Measurements from ENCODE around the gene AIRE. TPM values are rescaled to one million over a fixed set of nuclear protein-coding genes. Genes with fewer than 3 reads are reported as not detected.

Gene AIRE
- total RNA-seq, 1 donor from 2014 or later, result 0.13 TPM

DNA sequence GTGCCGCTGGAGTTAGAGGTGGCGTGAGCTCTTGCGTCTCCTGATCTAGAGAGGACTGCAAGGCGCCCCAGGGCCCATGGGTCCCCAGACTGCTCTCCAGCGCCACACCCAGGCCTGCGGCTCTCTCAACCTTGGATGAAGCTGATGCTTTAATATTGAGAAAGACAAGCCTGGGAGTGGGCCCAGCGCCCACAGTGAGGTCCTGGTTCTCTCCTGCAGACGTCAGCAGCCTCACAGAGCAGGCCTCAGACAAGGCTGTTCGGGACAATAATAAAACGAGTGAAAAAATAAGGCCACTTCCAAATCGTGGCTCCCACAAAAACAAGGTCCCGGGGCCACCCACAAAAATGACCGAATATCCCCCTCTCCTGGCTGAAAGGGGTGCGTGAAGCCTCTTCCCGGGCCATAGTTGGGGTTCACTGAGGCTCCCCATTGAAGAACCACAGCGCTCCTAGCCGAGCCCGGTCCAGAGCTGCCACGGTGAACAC is 18.0 kb upstream of the AIRE start:
- Mint-ChIP-seq H3K36me3 (no peaks in the 10 kb centered on the region), H3K4me3 (no peak overlapping the region), H3K27ac (no peak overlapping the region), H3K9me3 (no peaks in the 10 kb centered on the region), H3K27me3 (ENCODE audit: low read depth) (no peaks in the 10 kb centered on the region), H3K4me1 (peaks cover 5% of the 10 kb centered on the region)
- no peak for DNase-seq (ENCODE audit: low spot score in 2 of 2, unreplicated experiment in 2 of 2)
- TF ChIP-seq, protein P1, sequence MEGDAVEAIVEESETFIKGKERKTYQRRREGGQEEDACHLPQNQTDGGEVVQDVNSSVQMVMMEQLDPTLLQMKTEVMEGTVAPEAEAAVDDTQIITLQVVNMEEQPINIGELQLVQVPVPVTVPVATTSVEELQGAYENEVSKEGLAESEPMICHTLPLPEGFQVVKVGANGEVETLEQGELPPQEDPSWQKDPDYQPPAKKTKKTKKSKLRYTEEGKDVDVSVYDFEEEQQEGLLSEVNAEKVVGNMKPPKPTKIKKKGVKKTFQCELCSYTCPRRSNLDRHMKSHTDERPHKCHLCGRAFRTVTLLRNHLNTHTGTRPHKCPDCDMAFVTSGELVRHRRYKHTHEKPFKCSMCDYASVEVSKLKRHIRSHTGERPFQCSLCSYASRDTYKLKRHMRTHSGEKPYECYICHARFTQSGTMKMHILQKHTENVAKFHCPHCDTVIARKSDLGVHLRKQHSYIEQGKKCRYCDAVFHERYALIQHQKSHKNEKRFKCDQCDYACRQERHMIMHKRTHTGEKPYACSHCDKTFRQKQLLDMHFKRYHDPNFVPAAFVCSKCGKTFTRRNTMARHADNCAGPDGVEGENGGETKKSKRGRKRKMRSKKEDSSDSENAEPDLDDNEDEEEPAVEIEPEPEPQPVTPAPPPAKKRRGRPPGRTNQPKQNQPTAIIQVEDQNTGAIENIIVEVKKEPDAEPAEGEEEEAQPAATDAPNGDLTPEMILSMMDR (IDR thresholded peaks at IDR 0.05; ENCODE audit: unreplicated experiment), result no peak

DNA sequence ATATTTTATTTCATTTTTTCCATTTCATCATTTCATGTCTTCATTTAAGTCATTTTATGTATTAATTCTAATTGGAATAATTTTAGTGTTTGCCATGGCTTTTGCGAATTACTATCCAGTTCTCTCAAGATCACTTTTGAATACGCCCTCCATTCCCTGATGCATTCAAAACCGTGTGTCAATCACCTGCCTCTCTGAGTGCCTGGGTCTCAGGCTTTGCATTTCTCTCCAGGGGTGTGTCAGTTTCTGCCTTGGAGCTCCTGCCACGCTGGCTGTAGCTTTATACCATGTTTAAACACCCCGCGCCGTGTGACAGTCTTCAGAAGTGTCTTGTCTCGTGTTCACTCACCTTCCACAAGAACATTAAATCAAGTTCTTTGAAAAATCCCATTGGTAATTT is 16.6 kb upstream of the AIRE start:
- no peaks in the 10 kb centered on the region for H3K4me1 Mint-ChIP-seq
- no peaks in the 10 kb centered on the region for H3K36me3 Mint-ChIP-seq
- H3K9me3 Mint-ChIP-seq, result no peaks in the 10 kb centered on the region
- H3K27me3 Mint-ChIP-seq (ENCODE audit: low read depth), result peaks cover 2% of the 10 kb centered on the region
- no peak overlapping the region for H3K4me3 Mint-ChIP-seq
- DNase-seq (ENCODE audit: low spot score in 2 of 2, unreplicated experiment in 2 of 2), result no peak
- no peak overlapping the region for H3K27ac Mint-ChIP-seq
- TF ChIP-seq, protein P1 (IDR thresholded peaks at IDR 0.05; ENCODE audit: unreplicated experiment), result no peak

DNA sequence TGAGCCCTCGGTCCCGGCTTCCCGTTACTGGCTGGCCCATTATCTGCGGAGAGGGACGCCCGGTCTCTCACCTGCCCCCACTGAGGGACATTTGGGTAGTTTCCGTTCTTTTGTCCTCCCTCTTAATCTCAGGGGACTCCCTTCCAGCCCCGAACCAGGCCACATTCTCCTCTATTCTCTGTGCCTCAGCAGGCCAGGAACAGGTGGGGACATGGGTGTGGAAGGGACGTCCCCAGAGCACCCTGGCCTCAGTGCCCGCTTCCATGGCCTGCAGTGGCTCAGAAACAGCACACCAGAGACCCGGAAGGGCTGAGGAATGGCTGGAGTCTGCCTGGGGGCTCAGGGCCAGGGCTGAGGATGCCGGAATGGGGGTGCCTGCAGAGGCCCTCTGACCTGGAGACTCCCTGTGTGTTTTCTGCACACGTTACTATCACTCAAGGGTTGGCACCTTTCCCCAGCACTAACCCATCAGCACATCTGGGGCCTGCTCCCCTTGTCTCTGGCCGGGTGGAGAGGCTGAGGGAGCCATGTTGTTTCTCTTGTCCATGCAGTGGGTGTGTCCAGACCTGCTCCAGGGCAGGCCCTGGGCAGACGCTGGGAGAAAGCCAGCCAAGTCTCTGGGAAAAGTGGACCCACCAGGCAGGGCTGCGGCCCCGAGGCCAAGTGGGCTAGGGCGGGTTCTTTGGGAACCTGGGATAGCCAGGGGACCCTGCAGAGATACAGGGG is 14.0 kb upstream of the AIRE start:
- TF ChIP-seq, protein P1 (IDR thresholded peaks at IDR 0.05; ENCODE audit: unreplicated experiment), result no peak
- no peak for DNase-seq (ENCODE audit: low spot score in 2 of 2, unreplicated experiment in 2 of 2)
- peaks cover 8% of the 10 kb centered on the region for H3K27me3 Mint-ChIP-seq (ENCODE audit: low read depth)
- H3K9me3 Mint-ChIP-seq, result peaks cover 5% of the 10 kb centered on the region
- no peaks in the 10 kb centered on the region for H3K36me3 Mint-ChIP-seq
- H3K4me1 Mint-ChIP-seq, result no peaks in the 10 kb centered on the region
- no peak overlapping the region for H3K27ac Mint-ChIP-seq
- H3K4me3 Mint-ChIP-seq, result no peak overlapping the region

DNA sequence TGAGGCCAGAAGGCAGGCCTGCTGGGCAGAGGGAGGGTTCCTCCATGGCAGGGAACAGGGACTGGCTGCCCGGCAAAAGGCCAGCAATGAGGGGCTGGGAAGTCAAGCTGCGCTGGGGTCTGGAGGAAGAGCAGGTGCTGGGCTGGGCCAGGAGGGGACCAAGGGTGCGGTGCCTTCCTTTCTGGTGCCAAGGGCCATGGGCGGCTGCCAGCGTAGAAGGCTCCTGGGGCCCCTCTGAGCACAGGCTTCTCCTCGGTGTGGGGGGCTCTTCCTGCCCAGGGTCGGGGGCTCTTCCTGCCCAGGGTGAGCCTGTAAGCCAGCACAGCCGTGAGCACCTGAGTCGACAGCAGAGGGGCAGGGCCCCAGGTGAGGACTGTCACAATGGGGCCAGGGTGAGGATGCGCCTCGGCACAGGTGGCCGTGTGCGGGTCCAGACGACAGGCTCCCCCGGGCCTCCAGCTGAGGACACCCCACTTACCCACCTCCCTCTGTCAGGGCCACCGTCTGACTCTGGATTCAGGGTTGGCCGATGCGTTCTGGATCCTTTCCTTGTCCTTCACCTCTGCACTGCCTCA is 13.3 kb upstream of the AIRE start:
- H3K27me3 Mint-ChIP-seq (ENCODE audit: low read depth), result peaks cover 8% of the 10 kb centered on the region
- no peak overlapping the region for H3K4me3 Mint-ChIP-seq
- H3K36me3 Mint-ChIP-seq, result no peaks in the 10 kb centered on the region
- DNase-seq (ENCODE audit: low spot score in 2 of 2, unreplicated experiment in 2 of 2), result no peak
- H3K4me1 Mint-ChIP-seq, result no peaks in the 10 kb centered on the region
- no peak overlapping the region for H3K27ac Mint-ChIP-seq
- TF ChIP-seq, protein P1 (IDR thresholded peaks at IDR 0.05; ENCODE audit: unreplicated experiment), result no peak
- peaks cover 5% of the 10 kb centered on the region for H3K9me3 Mint-ChIP-seq

DNA sequence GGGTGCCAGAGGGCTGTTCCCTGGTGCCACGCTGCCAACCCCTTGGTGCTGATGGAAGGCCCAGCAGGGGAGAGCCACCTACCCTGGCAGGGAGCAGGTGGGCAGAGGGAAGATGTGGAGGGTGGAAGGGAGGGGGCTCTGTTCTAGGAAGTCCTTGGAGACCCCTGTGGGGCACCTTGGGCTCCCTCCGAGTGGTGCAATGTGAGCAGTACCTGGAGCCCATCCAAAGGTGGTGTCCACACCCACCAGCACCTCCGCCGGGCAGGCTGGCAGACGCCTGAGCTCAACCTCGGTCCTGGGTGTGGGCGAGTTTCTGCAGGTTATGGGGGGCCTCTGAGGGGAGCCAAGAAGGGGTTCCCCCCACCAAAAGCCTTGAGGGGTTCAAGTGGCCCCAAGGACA is 12.6 kb upstream of the AIRE start:
- Mint-ChIP-seq H3K9me3 (peaks cover 5% of the 10 kb centered on the region), H3K4me3 (no peak overlapping the region), H3K36me3 (no peaks in the 10 kb centered on the region), H3K27ac (no peak overlapping the region), H3K4me1 (no peaks in the 10 kb centered on the region), H3K27me3 (ENCODE audit: low read depth) (peaks cover 8% of the 10 kb centered on the region)
- no peak for DNase-seq (ENCODE audit: low spot score in 2 of 2, unreplicated experiment in 2 of 2)
- TF ChIP-seq, protein P1 (IDR thresholded peaks at IDR 0.05; ENCODE audit: unreplicated experiment), result no peak

All from mesothelial cell of epicardium (in vitro differentiated cells).